ENCODE measurements around the gene CTNNBIP1.
A peak's percentile ranks its signal among the peaks of the same experiment; 100 is the strongest.

CTNNBIP1 gene

DNA sequence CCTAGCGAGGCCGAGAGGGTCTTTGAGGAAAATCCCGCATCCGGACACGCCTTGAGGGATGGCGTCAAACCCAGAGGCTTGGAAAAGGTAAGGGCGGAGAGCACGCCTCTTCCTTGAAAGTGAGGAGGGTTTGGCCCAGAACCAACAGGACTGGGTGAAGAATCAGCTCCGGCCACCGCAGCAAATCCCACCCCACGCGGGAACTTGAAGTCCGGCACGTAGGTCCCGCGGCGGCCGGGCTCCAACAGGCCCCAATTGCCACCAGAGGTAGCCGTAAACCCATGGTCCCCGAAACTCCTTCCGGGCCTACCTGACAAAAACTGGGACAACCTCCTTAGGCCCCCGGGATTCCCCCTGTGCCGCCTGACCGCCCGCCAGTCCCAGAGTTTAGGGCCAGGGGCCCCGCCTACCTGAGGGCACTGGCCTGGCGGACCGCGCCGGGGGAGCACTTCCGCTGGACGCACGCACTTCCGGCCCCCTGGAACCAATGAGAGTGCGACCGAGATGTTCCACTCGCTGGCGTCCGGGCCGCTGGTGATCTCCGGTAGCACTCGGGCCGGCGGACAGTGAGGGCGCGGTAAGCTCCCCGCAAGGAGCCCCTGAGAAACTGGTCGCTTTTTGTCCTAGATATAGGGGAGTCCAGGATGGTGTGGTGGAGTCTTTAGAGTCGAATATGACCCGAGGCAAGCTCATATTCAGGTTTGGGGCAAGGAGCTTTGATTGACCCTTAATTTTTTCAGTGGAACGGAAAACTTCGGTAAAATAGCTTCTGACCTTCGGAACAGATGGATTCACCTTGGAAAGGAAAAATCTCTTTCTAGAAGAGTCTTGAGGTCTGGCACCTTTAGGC lies 33.1 kb upstream of the CTNNBIP1 start, which contains the start of the genes LZIC and NMNAT1 (continued):
- TF ChIP-seq ZNF433 (tag by site-specific recombination; IDR thresholded peaks at IDR 0.05; ENCODE audit: low read depth) (no peak), BCL11A (tag by site-specific recombination; IDR thresholded peaks at IDR 0.05; ENCODE audit: low read depth) (peak; percentile 85; the same call in 1 of the 2 replicates), ZNF169 (tag by site-specific recombination; IDR thresholded peaks at IDR 0.05) (no peak), ZNF560 (tag by site-specific recombination; IDR thresholded peaks at IDR 0.05; ENCODE audit: borderline replicate concordance) (no peak), ZBTB1 (tag by site-specific recombination; IDR thresholded peaks at IDR 0.05) (peak; percentile 62; the same call in 1 of the 2 replicates), ZNF404 (tag by site-specific recombination; IDR thresholded peaks at IDR 0.05) (no peak), ZNF223 (tag by site-specific recombination; IDR thresholded peaks at IDR 0.05) (0 out of 2 replicates have a peak, but pooled peaks have one; percentile 31), ZNF664 (tag by site-specific recombination; IDR thresholded peaks at IDR 0.05) (no peak), KLF8 (tag by site-specific recombination; IDR thresholded peaks at IDR 0.05) (peak; percentile 98), ZXDB (tag by site-specific recombination; IDR thresholded peaks at IDR 0.05) (peak; percentile 96), ZEB2 (tag by site-specific recombination; IDR thresholded peaks at IDR 0.05) (peak; percentile 90), HOXD13 (CRISPR knock-in tag; IDR thresholded peaks at IDR 0.05; ENCODE audit: borderline replicate concordance) (no peak), ZNF623 (tag by site-specific recombination; IDR thresholded peaks at IDR 0.05) (no peak), ZNF645 (tag by site-specific recombination; IDR thresholded peaks at IDR 0.05) (no peak), ZBTB26 (tag by site-specific recombination; optimal IDR thresholded peaks at IDR 0.05) (peak; percentile 53), CTCF (tag by site-specific recombination; IDR thresholded peaks at IDR 0.05) (peak; percentile 13; the same call in 1 of the 2 replicates), ZNF341 (tag by site-specific recombination; IDR thresholded peaks at IDR 0.05; ENCODE audit: low read depth) (peak; percentile 31; the same call in 1 of the 2 replicates), ZNF610 (tag by site-specific recombination; IDR thresholded peaks at IDR 0.05; ENCODE audit: borderline replicate concordance) (peak; percentile 53; the same call in 1 of the 2 replicates), KLF9 (tag by site-specific recombination; IDR thresholded peaks at IDR 0.05; ENCODE audit: low read depth) (peak; percentile 99), ZNF777 (tag by site-specific recombination; IDR thresholded peaks at IDR 0.05; ENCODE audit: borderline replicate concordance) (no peak), ZNF19 (tag by site-specific recombination; IDR thresholded peaks at IDR 0.05; ENCODE audit: low read depth) (no peak), ZNF785 (tag by site-specific recombination; IDR thresholded peaks at IDR 0.05) (no peak; the same call in none of the 2 replicates), ZNF354C (tag by site-specific recombination; IDR thresholded peaks at IDR 0.05; ENCODE audit: borderline replicate concordance, low read depth) (no peak), ZNF140 (tag by site-specific recombination; IDR thresholded peaks at IDR 0.05) (no peak), ZNF843 (tag by site-specific recombination; IDR thresholded peaks at IDR 0.05) (peak; percentile 81), ZNF530 (tag by site-specific recombination; IDR thresholded peaks at IDR 0.05; ENCODE audit: low read depth) (no peak)
- TF ChIP-seq, protein P1, sequence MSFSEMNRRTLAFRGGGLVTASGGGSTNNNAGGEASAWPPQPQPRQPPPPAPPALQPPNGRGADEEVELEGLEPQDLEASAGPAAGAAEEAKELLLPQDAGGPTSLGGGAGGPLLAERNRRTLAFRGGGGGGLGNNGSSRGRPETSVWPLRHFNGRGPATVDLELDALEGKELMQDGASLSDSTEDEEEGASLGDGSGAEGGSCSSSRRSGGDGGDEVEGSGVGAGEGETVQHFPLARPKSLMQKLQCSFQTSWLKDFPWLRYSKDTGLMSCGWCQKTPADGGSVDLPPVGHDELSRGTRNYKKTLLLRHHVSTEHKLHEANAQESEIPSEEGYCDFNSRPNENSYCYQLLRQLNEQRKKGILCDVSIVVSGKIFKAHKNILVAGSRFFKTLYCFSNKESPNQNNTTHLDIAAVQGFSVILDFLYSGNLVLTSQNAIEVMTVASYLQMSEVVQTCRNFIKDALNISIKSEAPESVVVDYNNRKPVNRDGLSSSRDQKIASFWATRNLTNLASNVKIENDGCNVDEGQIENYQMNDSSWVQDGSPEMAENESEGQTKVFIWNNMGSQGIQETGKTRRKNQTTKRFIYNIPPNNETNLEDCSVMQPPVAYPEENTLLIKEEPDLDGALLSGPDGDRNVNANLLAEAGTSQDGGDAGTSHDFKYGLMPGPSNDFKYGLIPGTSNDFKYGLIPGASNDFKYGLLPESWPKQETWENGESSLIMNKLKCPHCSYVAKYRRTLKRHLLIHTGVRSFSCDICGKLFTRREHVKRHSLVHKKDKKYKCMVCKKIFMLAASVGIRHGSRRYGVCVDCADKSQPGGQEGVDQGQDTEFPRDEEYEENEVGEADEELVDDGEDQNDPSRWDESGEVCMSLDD (tag by site-specific recombination; IDR thresholded peaks at IDR 0.05), result peak; percentile 82
- TF ChIP-seq, protein P2, sequence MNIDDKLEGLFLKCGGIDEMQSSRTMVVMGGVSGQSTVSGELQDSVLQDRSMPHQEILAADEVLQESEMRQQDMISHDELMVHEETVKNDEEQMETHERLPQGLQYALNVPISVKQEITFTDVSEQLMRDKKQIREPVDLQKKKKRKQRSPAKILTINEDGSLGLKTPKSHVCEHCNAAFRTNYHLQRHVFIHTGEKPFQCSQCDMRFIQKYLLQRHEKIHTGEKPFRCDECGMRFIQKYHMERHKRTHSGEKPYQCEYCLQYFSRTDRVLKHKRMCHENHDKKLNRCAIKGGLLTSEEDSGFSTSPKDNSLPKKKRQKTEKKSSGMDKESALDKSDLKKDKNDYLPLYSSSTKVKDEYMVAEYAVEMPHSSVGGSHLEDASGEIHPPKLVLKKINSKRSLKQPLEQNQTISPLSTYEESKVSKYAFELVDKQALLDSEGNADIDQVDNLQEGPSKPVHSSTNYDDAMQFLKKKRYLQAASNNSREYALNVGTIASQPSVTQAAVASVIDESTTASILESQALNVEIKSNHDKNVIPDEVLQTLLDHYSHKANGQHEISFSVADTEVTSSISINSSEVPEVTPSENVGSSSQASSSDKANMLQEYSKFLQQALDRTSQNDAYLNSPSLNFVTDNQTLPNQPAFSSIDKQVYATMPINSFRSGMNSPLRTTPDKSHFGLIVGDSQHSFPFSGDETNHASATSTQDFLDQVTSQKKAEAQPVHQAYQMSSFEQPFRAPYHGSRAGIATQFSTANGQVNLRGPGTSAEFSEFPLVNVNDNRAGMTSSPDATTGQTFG (tag by site-specific recombination; IDR thresholded peaks at IDR 0.05; ENCODE audit: borderline replicate concordance), result no peak
- TF ChIP-seq, protein P3, sequence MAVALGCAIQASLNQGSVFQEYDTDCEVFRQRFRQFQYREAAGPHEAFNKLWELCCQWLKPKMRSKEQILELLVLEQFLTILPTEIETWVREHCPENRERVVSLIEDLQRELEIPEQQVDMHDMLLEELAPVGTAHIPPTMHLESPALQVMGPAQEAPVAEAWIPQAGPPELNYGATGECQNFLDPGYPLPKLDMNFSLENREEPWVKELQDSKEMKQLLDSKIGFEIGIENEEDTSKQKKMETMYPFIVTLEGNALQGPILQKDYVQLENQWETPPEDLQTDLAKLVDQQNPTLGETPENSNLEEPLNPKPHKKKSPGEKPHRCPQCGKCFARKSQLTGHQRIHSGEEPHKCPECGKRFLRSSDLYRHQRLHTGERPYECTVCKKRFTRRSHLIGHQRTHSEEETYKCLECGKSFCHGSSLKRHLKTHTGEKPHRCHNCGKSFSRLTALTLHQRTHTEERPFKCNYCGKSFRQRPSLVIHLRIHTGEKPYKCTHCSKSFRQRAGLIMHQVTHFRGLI (tag by site-specific recombination; IDR thresholded peaks at IDR 0.05), result no peak; the same call in none of the 2 replicates

Measured in HEK293 (cell line).